ENCODE results near the gene PTPN4.

Gene PTPN4

DNA sequence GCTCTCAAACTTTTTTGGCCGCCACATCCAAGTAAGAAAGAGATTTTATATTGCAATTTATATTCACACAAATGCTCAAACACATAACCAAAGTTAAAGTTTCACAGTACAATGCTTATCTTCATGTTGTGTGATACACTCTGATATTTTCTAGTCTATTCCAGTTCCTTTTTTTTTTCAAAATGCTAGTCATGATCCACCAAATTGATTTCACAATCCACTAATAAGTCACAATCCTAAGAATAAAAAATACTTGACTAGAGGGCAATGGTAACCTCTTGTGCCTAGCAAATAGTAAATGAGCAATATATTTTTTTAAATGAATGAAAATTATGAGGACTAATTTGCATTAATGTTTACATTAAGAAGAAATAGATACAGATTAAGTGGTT lies 5.8 kb upstream of the PTPN4 start:
- H3K27ac ChIP-seq, result no peak overlapping the region
- TF ChIP-seq, protein P1, sequence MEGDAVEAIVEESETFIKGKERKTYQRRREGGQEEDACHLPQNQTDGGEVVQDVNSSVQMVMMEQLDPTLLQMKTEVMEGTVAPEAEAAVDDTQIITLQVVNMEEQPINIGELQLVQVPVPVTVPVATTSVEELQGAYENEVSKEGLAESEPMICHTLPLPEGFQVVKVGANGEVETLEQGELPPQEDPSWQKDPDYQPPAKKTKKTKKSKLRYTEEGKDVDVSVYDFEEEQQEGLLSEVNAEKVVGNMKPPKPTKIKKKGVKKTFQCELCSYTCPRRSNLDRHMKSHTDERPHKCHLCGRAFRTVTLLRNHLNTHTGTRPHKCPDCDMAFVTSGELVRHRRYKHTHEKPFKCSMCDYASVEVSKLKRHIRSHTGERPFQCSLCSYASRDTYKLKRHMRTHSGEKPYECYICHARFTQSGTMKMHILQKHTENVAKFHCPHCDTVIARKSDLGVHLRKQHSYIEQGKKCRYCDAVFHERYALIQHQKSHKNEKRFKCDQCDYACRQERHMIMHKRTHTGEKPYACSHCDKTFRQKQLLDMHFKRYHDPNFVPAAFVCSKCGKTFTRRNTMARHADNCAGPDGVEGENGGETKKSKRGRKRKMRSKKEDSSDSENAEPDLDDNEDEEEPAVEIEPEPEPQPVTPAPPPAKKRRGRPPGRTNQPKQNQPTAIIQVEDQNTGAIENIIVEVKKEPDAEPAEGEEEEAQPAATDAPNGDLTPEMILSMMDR (conservative IDR thresholded peaks at IDR 0.05), result no peak
- TF ChIP-seq ZFX (IDR thresholded peaks at IDR 0.05), result no peak

DNA sequence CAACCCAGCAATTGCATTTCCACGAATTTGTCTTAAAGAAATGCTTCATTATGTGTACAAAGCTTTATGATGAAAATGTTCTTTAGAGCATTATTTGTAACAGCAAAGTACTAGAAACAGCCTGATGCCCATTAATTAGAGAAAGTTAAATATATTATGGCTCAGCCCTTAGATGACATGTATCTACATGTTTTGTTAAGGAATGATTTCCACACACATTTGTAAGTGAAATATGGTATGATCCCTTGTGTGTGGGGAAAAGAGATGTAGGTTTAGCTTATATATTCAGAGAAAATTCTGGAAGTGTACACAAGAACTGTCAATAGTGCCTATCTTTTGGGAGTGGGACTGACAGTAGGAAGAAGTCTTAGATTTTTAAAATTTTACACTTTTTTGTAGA lies 3.8 kb upstream of the PTPN4 start:
- no peak overlapping the region for H3K27ac ChIP-seq
- TF ChIP-seq ZFX (IDR thresholded peaks at IDR 0.05), result no peak
- TF ChIP-seq, protein P1 (conservative IDR thresholded peaks at IDR 0.05), result no peak

DNA sequence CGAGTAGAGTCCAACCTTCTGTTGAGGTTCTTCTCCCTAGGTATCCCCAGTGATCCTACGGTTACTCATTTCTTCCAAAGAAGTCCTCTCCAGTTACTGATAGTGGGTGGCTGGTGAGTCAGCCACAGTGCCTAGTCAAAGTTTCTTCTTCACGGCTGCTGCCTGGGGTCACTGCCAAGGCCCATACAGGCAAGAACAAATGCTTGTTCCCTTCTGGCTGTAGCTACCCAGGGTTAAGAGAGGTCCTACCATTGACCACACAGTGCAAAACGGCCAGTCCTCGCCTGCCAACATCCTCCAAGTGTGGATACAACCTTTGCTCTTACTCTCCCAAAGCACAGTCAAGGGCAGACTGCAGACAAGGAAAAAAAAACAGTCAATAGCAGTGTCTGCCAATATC lies 2.9 kb upstream of the PTPN4 start:
- TF ChIP-seq, protein P1 (conservative IDR thresholded peaks at IDR 0.05), result no peak
- no peak for TF ChIP-seq ZFX (IDR thresholded peaks at IDR 0.05)
- no peak overlapping the region for H3K27ac ChIP-seq

DNA sequence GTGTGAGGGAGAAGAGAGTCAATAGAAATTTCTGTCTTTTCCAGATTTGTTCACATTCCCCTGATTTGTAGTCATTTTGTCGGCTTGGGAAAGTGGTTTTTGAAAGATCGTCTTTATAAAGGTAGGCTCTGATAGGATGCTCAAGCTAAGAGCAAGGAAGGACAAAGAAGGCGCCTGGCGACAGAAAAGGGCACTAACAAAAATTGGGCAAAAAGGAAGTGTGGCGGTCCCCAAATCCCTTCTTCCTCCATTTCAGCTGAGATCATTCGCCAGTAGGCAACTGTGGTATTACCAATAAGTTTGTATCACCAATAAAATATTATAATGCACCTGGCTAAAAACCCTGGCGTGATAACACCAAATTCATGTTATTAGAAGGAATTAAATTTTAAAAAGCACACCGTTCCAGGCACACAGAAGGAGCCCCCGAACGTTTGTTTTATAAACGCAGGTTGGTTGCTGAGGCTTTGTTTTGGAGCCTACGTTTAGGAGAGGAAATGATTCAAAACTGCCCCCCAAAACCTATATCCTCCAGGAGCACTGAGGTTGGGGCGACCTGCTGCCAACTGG lies 756 bp upstream of the PTPN4 start:
- peak overlapping the region; percentile 95 for H3K27ac ChIP-seq

DNA sequence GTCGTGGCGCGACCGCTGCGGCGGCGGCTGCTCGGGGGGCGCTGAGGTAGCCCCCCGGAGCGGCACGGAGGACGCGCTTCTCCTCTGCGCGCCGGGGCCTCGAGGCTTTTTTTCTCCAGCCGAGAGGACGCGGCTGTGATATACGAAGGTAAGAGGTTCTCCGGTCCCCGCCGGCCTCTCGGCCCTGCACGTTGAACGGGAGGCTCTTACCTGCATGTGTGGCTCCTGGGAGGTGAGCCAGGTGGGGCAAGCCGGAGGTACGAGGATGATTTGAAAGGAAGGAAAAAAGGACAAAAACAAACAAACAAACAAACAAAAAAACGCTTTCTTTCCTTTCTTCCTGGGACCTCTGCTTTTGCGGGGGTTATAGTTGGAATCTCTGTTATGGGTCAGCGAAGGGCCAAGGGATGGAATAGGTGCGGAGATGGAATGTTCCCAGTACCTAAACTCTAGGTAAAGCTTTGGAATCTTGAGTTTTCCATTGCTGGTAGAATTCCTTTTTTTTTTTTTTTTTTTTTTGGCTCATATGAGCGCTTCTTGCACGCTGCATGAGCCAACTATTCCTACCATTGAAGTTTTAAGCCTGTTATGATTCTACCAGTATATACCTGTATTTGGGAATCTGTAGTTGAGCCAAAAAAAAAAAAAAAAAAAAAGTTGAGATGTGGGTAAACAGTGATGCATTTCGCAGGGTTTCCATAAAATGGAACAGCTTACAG lies 674 bp downstream of the PTPN4 start:
- TF ChIP-seq, protein P1 (conservative IDR thresholded peaks at IDR 0.05), result no peak
- no peak; the same call in 1 of the 2 replicates for TF ChIP-seq ZFX (IDR thresholded peaks at IDR 0.05)
- peak overlapping the region; percentile 95 for H3K27ac ChIP-seq

More for the DNA sequence above, 756 bp upstream of the PTPN4 start:
- no peak for TF ChIP-seq ZFX (IDR thresholded peaks at IDR 0.05)

DNA sequence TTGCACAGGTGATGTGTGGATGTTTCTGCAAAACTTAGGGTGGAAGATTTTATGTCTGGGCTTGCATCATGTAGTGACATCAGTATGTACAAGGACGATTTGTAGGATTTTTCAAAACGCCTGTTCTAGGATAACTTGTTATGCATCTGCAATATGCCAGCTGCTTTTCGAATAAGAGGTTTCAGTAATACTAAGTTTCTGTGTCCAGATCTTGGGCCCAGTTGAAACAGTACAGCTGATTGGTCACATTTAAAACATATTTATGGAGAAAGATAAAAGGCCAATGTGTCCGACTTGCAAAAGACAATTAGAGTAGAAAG lies 1.2 kb downstream of the PTPN4 start:
- H3K27ac ChIP-seq, result no peak overlapping the region

DNA sequence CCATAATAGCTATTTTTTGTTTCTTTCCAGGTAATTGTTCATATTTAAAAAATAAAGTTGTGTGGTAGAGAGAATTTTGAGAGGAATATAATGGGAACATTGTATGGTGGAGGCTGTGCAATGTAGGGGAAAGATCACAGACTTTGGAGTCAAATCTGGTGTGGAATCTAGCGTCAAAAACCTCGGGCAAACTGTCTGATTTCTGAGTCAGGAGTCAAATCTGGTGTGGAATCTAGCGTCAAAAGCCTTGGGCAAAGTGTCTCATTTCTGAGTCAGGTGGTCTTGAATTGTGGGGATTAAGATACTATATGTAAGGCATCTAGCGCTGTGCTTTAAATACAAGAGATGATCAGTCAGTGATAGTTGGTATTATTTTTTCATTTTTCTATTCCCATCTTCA lies 5.1 kb downstream of the PTPN4 start:
- H3K27ac ChIP-seq, result no peak overlapping the region
- TF ChIP-seq ZFX (IDR thresholded peaks at IDR 0.05), result no peak
- TF ChIP-seq, protein P1 (conservative IDR thresholded peaks at IDR 0.05), result no peak

More for the DNA sequence above, 1.2 kb downstream of the PTPN4 start:
- TF ChIP-seq, protein P1 (conservative IDR thresholded peaks at IDR 0.05), result no peak
- no peak for TF ChIP-seq ZFX (IDR thresholded peaks at IDR 0.05)
